ENCODE measurements around the gene TNNI2. TPM values are rescaled to one million over a fixed set of nuclear protein-coding genes. Genes with fewer than 3 reads are reported as not detected.

Gene TNNI2
- total RNA-seq, 1 experiment from 2014 or later: 7.8 TPM

GRCh38 chr11:1858576-1858975 is 19.8 kb downstream of the TNNI2 start:
- no peak overlapping the region for H2AFZ ChIP-seq
- H3K4me2 ChIP-seq: no peak overlapping the region
- DNase-seq: no peak
- H3K9me2 ChIP-seq (ENCODE audit: insufficient read depth): no peaks in the 10 kb centered on the region
- no TSS peak for BruUV-seq (replicated peaks)
- H4K20me1 ChIP-seq (ENCODE audit: insufficient read depth): no peaks in the 10 kb centered on the region
- TF ChIP-seq CTCF (conservative IDR thresholded peaks at IDR 0.05) (no peak), EZH2 (IDR thresholded peaks at IDR 0.05; ENCODE audit: low read depth) (no peak)
- H3K36me3 ChIP-seq (ENCODE audit: low read depth): no peaks in the 10 kb centered on the region
- no peak overlapping the region for H3K4me3 ChIP-seq
- no peaks in the 10 kb centered on the region for H3F3A ChIP-seq (ENCODE audit: insufficient read depth, low read depth)
- no peaks in the 10 kb centered on the region for H3K9me3 ChIP-seq (ENCODE audit: insufficient read depth, low read depth)
- no peaks in the 10 kb centered on the region for H3K79me2 ChIP-seq (ENCODE audit: low read depth)
- ChIA-PET POLR2A (ENCODE audit: unreplicated experiment) (no interaction called here), CTCF (no interaction called here)
- no peaks in the 10 kb centered on the region for H3K27me3 ChIP-seq (ENCODE audit: insufficient read depth, low read depth)
- intact Hi-C loops (cut with micrococcal nuclease; ENCODE audit: unreplicated experiment): no loop called here
- peaks cover 10% of the 10 kb centered on the region for H3K4me1 ChIP-seq (replicated peaks; ENCODE audit: insufficient read depth)
- no peak overlapping the region for H3K27ac ChIP-seq

DNA sequence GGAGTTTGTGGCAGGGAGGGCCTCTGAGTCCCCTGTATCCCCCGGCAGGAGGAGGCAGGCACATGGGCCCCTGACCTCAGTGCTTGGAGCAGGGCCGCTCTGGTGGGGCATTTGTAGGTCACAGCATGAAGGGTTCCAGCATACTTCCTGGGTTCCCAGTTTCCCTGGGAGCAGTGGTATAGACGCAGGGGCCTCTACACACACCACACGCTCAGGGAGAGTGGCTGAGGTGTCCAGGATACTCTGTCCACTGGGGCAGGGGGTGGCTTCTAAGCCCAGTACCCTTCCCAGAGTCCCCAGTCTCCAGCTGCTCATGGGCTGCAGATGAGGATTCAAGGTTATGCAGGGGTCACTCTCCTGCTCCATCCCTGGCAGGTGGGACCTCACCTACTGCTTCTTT is 20.2 kb downstream of the TNNI2 start:
- intact Hi-C loops (cut with micrococcal nuclease; ENCODE audit: unreplicated experiment): no loop called here
- POLR2A ChIA-PET (ENCODE audit: unreplicated experiment): no interaction called here

DNA sequence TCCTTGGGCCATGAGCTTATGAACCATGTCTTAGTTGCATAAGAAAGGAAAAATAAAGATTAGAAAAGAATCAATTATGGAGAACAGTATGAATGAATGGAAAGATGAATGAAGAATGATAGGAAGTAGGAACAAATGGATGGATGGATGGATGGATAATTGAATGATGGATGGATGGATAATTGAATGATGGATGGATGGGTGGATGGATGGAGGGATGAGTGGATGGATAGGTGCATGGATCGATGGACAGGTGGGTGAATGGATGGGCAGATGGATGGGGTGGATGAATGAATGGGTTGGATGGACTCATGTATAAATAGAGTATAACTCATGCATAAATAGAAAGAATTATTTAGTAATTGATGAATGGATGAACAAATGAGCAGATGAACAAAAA is 21.3 kb downstream of the TNNI2 start:
- H2AFZ ChIP-seq: no peak overlapping the region
- no peaks in the 10 kb centered on the region for H3K79me2 ChIP-seq (ENCODE audit: low read depth)
- H3K27me3 ChIP-seq (ENCODE audit: insufficient read depth, low read depth): no peaks in the 10 kb centered on the region
- BruUV-seq (replicated peaks): no TSS peak
- H3K9me3 ChIP-seq (ENCODE audit: insufficient read depth, low read depth): no peaks in the 10 kb centered on the region
- no peaks in the 10 kb centered on the region for H3F3A ChIP-seq (ENCODE audit: insufficient read depth, low read depth)
- no peak overlapping the region for H3K27ac ChIP-seq
- peaks cover 18% of the 10 kb centered on the region for H3K4me1 ChIP-seq (replicated peaks; ENCODE audit: insufficient read depth)
- no peaks in the 10 kb centered on the region for H4K20me1 ChIP-seq (ENCODE audit: insufficient read depth)
- no peaks in the 10 kb centered on the region for H3K36me3 ChIP-seq (ENCODE audit: low read depth)
- H3K9me2 ChIP-seq (ENCODE audit: insufficient read depth): no peaks in the 10 kb centered on the region
- DNase-seq: no peak
- ChIA-PET POLR2A (ENCODE audit: unreplicated experiment) (no interaction called here), CTCF (interaction anchor here (0.7 kb wide), 1 partner anchor 57 kb away, joined by 3 read pairs; no protein-coding TSS in a partner anchor)
- no peak overlapping the region for H3K4me3 ChIP-seq
- intact Hi-C loops (cut with micrococcal nuclease; ENCODE audit: unreplicated experiment): no loop called here
- no peak overlapping the region for H3K4me2 ChIP-seq
- TF ChIP-seq CTCF (conservative IDR thresholded peaks at IDR 0.05): no peak
- TF ChIP-seq EZH2 (IDR thresholded peaks at IDR 0.05; ENCODE audit: low read depth): no peak

More for the DNA sequence above, 20.2 kb downstream of the TNNI2 start:
- no peak for DNase-seq
- TF ChIP-seq EZH2 (IDR thresholded peaks at IDR 0.05; ENCODE audit: low read depth) (no peak), CTCF (conservative IDR thresholded peaks at IDR 0.05) (no peak)
- H3K4me1 ChIP-seq (replicated peaks; ENCODE audit: insufficient read depth): peaks cover 14% of the 10 kb centered on the region
- H3K79me2 ChIP-seq (ENCODE audit: low read depth): no peaks in the 10 kb centered on the region
- no peak overlapping the region for H2AFZ ChIP-seq
- no peaks in the 10 kb centered on the region for H3K27me3 ChIP-seq (ENCODE audit: insufficient read depth, low read depth)
- no peaks in the 10 kb centered on the region for H4K20me1 ChIP-seq (ENCODE audit: insufficient read depth)
- no peaks in the 10 kb centered on the region for H3F3A ChIP-seq (ENCODE audit: insufficient read depth, low read depth)
- no peaks in the 10 kb centered on the region for H3K9me3 ChIP-seq (ENCODE audit: insufficient read depth, low read depth)
- H3K9me2 ChIP-seq (ENCODE audit: insufficient read depth): no peaks in the 10 kb centered on the region
- no peak overlapping the region for H3K4me3 ChIP-seq
- no TSS peak for BruUV-seq (replicated peaks)
- H3K36me3 ChIP-seq (ENCODE audit: low read depth): no peaks in the 10 kb centered on the region
- H3K4me2 ChIP-seq: no peak overlapping the region
- no peak overlapping the region for H3K27ac ChIP-seq
- CTCF ChIA-PET: no interaction called here

All from PC-9 (cell line).